Cardiac muscle cell (in vitro differentiated cells and primary cell): Measurements from ENCODE around the gene ZFP14. TPM values are rescaled to one million over a fixed set of nuclear protein-coding genes. Genes with fewer than 3 reads are reported as not detected.
A peak's percentile ranks its signal among the peaks of the same experiment; 100 is the strongest.

Source experiments
- DNase-seq, 2 donors: peaks; one replicate each; pipeline versions ENCODE4 v3.0.0 to v3.0.0-alpha.2; 2010 to 2017; ENCODE audit warnings: low read depth in 1 of 2, low spot score in 1 of 2
- H3K27ac ChIP-seq: fragments of 200-600 bp; sonication (generic); 2 replicates; pipeline ENCODE4 v1.5.1; 2016
- H3K27me3 ChIP-seq: fragments of 200-600 bp; sonication (generic); 2 replicates; pipeline ENCODE4 v1.6.0; 2016; ENCODE audit warnings: control low read depth
- H3K36me3 ChIP-seq: fragments of 200-600 bp; sonication (generic); 2 replicates; pipeline ENCODE4 v1.5.1; 2016; ENCODE audit warnings: control low read depth
- H3K4me1 ChIP-seq: fragments of 200-600 bp; sonication (generic); 2 replicates; pipeline ENCODE4 v1.8.1; 2017; ENCODE audit warnings: low read depth, mild to moderate bottlenecking, mixed run types
- H3K4me3 ChIP-seq: fragments of 200-600 bp; sonication (generic); 2 replicates; pipeline ENCODE4 v1.5.1; 2016; ENCODE audit warnings: mild to moderate bottlenecking
- H3K9me3 ChIP-seq: fragments of 200-600 bp; sonication (generic); 2 replicates; pipeline ENCODE4 v1.5.1; 2017; ENCODE audit warnings: low read depth, mild to moderate bottlenecking, control low read depth
- polyA plus RNA-seq: library from polyadenylated mRNA; unstranded; fragments of >200 nt; fragmentation: Nextera tagmentation; extraction: Ambion mirVana; gene quantifications from 2 replicates; pipeline ENCODE4 v1.2.1, GENCODE V29; 2016
- total RNA-seq: library from RNA; depleted of rRNA; stranded (reverse); fragments of >200 nt; gene quantifications from 2 replicates; pipeline ENCODE4 v1.2.3, GENCODE V29; 2016
- TF ChIP-seq, protein P1 (sequence below): IDR thresholded peaks from 2 replicates; pipeline ENCODE4 v1.5.1; 2012; ENCODE audit warnings: low read depth, mild to moderate bottlenecking, low read length

Gene ZFP14
- total and polyA plus RNA-seq, 2 experiments from 2014 or later = 7.7 TPM

DNA sequence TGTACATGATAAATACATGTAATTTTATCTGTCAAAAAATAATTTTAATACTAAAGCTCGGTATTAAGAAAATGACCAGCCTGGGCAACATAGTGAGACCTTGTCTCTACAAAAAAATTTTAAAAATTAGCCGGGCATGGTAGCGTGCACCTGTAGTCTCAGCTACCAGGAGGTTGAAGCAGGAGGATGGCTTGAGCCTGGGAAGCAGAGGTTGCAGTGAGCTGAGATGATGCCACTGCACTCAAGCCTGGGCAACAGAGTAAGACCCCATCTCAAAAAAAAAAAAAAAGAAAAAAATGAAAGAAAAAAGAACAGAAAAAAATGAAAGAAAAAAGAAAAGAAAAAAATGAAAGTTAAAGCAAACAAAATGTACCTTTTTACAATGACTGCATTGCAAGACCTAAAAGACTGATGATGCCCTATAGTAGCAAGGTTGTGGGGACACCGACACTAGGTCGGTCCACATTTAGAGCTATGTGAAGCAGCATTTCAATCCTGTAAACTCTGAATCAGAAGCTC, 5.3 kb downstream of the ZFP14 start:
- H3K4me1 ChIP-seq = peaks cover 9% of the 10 kb centered on the region
- H3K36me3 ChIP-seq = no peaks in the 10 kb centered on the region
- no peak for DNase-seq
- H3K27me3 ChIP-seq = no peaks in the 10 kb centered on the region
- H3K27ac ChIP-seq = no peak overlapping the region
- TF ChIP-seq, protein P1, sequence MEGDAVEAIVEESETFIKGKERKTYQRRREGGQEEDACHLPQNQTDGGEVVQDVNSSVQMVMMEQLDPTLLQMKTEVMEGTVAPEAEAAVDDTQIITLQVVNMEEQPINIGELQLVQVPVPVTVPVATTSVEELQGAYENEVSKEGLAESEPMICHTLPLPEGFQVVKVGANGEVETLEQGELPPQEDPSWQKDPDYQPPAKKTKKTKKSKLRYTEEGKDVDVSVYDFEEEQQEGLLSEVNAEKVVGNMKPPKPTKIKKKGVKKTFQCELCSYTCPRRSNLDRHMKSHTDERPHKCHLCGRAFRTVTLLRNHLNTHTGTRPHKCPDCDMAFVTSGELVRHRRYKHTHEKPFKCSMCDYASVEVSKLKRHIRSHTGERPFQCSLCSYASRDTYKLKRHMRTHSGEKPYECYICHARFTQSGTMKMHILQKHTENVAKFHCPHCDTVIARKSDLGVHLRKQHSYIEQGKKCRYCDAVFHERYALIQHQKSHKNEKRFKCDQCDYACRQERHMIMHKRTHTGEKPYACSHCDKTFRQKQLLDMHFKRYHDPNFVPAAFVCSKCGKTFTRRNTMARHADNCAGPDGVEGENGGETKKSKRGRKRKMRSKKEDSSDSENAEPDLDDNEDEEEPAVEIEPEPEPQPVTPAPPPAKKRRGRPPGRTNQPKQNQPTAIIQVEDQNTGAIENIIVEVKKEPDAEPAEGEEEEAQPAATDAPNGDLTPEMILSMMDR = no peak
- H3K9me3 ChIP-seq = no peaks in the 10 kb centered on the region
- no peak overlapping the region for H3K4me3 ChIP-seq

DNA sequence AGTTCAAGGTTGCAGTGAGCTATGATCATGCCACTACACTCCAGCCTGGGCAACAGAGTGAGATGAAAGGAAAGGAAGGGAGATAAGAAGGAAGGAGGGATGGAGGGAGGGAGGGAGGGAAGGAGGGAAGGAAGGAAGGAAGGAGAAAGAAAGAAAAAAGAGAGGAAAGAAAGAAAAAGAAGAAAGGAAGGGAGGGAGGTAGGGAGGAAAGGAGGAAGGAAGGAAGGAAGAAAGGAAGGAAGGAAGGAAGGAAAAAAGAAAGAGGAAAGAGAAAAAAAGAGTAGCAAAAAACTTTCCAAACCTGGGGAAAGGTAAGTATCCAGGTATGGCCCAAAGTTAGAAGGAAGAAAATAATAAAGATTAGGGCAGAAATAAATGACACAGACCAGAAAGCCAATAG, 7.1 kb downstream of the ZFP14 start:
- Histone ChIP-seq H3K4me1 (no peaks in the 10 kb centered on the region), H3K27me3 (no peaks in the 10 kb centered on the region), H3K4me3 (no peak overlapping the region), H3K27ac (no peak overlapping the region), H3K36me3 (no peaks in the 10 kb centered on the region), H3K9me3 (no peaks in the 10 kb centered on the region)
- TF ChIP-seq, protein P1 = no peak
- no peak for DNase-seq

DNA sequence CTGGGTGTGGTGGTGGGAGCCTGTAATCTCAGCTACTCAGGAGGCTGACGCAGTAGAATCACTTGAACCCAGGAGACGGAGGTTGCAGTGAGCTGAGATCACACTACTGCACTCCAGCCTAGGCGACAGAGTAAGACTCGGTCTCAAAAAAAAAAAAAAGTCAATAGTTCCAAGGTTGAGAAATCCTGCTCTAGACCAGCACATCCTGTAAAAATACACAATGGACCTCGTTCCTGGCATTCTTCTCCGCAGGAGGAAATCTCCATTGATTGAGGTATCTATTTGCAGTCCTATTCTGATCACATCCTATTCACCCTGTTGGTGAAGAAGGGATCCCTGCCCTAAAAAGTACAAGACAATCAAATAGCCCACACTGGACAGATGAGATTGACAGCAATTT, 15.2 kb downstream of the ZFP14 start:
- H3K36me3 ChIP-seq = peaks cover 19% of the 10 kb centered on the region

DNA sequence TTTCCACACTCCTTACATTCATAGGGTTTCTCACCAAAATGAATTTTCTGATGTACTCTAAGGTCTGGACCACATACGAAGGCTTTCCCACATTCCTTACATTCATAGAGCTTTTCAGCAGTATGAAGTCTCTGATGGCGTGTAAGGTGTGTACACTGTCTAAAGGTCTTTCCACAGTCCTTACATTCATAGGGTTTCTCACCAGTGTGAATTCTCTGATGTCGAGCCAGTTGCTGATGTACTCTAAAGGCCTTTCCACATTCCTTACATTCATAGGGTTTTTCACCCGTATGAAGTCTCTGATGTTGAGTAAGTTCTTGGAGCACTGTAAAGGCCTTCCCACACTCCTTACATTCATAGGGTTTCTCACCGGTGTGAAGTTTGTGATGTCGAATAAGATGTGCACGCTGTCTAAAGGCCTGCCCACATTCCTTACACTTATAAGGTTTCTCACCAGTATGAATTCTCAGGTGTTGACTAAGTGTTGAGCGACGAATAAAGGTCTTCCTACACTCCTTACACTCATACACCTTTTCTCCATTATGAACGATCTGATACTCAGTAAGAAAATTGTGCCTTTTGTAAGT, 38.1 kb downstream of the ZFP14 start:
- TF ChIP-seq, protein P1 = no peak
- Histone ChIP-seq H3K27ac (no peak overlapping the region), H3K36me3 (no peaks in the 10 kb centered on the region), H3K27me3 (no peaks in the 10 kb centered on the region), H3K9me3 (peaks cover 4% of the 10 kb centered on the region), H3K4me1 (no peaks in the 10 kb centered on the region), H3K4me3 (no peak overlapping the region)
- no peak for DNase-seq

More for the DNA sequence above, 15.2 kb downstream of the ZFP14 start:
- no peaks in the 10 kb centered on the region for H3K4me1 ChIP-seq
- H3K27me3 ChIP-seq = no peaks in the 10 kb centered on the region
- TF ChIP-seq, protein P1 = no peak
- no peak overlapping the region for H3K27ac ChIP-seq
- no peaks in the 10 kb centered on the region for H3K9me3 ChIP-seq
- no peak for DNase-seq
- H3K4me3 ChIP-seq = no peak overlapping the region

DNA sequence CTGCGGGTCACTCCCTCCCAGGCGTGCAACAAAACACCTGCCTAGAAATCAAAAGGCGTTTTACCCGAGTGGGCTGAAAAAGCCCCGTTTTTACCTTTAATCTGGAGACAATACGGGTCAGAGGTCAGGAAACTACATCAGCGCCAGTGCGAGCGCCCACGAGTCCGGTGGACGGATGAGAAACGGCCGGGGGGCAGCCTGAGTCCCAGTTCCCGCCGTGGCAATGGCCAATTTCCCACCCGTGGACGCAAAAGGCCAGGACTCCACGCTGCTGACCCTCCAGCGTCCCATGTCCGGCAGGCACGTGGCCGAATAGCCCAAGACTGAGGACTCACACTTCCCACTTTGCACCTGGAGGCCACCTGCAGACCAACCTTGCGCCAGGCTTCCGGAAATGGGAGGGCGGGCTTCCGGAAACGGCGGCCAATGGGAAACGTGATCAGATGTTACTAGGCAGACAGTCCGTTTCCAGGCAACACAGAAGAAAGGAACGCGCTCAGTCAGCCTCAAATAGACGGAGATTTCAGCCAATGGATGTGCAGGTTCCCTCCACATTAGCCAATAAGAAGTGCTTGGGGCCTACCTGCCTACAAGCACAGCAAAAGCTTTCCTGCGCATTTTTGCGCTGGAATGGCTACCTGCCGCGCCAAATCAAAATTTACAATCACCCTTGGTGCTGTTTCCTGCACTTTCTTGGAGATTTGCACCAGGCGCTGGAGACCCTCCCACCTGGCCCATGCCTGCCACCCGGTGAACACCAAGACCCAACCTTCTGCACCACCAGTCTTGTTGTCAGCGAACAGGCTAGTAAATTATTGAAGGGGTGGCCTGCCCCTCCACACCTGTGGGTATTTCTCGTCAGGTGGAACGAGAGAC, 47.4 kb downstream of the ZFP14 start:
- Histone ChIP-seq H3K4me3 (peak overlapping the region; percentile 48), H3K9me3 (no peaks in the 10 kb centered on the region), H3K27ac (no peak overlapping the region), H3K27me3 (no peaks in the 10 kb centered on the region), H3K4me1 (peaks cover 24% of the 10 kb centered on the region), H3K36me3 (peaks cover 2% of the 10 kb centered on the region)
- TF ChIP-seq, protein P1 = no peak
- DNase-seq = peak; percentile 96
